ENCODE data around the gene TRAPPC6A. TPM values are rescaled to one million over a fixed set of nuclear protein-coding genes. Genes with fewer than 3 reads are reported as not detected.

Gene TRAPPC6A
- total RNA-seq, 1 donor from 2014 or later, result 2.9 TPM

DNA sequence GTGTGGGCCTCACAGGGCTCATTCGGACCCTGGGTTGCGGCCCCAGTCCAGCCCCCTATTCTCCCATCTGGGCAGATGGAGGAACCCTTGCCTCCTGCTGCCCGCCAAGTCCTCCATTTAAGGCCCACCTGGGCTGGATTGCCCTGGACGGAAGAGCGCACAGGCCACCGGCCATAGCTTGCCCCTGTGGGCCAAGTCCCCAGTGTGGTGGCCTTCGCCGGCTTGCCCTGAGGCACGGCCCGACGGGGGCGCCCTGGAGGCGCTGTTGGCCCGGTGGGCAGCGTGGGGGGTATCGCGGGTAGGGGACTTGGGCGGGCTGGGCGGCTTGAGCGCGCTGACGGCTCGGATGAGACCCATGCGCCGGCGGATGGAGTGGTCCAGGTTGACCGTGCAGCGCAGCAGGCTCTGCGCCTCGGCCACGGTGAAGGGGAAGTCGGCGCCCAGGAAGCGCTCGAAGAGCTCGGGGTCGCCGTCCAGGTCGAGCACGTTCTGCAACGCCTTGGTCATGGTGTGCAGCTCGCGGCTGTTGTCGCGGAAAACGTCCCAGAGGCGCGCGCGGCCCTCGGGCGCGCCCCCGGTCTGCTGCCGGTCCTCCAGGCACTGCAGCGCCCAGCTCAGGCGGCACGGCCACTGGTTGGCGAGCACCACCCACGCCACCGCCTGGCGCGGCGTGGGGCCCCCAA, 26.1 kb downstream of the TRAPPC6A start:
- FAIRE-seq (no peak), DNase-seq (ENCODE audit: low spot score in 2 of 2) (peak in 1 of 2 donors; percentile 23)

DNA sequence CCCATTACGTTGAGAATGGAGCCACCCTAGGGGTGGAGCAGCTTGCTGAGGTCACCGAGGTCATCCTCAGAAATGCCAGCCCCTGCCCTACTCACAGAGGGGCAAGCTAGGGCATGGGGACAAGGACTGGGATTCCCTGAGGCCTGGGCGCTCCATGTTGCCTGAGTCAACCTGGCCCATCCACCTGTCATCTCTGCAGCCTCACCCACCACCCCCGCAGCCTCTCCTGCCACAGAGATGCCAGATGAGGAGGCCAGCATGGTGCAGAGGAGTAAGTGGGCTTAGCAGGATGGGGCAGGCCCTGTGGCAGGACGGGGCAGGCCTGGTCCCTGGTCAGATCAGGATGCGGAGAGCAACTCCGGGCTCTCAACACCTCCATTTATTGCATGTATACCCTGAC, 26.7 kb downstream of the TRAPPC6A start:
- peak in 1 of 2 donors; percentile 24 for DNase-seq (ENCODE audit: low spot score in 2 of 2)
- FAIRE-seq, result no peak

DNA sequence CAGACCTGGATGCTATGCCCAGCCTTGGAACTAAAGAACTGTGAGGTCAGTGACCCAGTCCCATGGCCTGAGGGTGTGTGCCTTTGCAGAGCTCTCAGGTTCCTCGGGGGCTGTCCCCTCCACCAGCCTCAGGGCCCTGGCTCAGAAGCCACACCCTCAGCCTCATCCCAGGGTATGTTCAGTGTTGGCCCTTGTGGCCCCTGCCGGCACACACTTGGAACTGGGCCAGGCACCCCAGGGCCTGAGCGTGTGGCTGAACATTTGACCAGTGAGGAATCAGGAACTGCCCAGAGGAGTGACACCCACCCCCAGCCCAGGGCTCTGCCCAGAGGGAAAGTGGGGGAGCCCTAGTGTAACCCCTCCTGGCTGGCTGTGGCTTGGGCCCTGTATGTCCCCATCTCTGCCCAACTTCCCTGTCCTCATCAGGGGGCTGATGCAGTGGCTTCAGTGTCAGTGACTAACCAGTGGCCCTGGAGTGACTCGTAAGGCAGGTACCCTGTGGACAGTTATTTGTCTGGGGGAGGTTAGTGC, 27.2 kb downstream of the TRAPPC6A start:
- FAIRE-seq, result no peak
- DNase-seq (ENCODE audit: low spot score in 2 of 2), result no peak

DNA sequence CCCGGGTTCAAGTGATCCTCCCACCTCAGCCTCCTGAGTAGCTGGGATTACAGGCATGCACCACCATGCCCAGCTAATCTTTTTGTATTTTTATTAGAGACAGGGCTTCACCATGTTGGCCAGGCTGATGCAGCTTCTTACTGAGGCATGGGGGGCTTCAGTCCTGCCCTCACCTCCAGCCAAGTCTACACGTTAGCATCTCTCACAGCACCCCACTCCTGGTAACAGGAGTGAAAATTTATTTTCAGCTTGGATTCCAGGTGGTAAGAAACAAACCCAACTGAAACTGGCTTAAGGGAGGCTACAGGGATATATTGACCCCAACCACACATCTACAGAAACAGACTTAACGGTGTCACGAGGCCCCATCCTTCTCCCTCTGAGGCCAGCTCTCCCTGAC, 27.9 kb downstream of the TRAPPC6A start:
- no peak for FAIRE-seq
- DNase-seq (ENCODE audit: low spot score in 2 of 2), result no peak

DNA sequence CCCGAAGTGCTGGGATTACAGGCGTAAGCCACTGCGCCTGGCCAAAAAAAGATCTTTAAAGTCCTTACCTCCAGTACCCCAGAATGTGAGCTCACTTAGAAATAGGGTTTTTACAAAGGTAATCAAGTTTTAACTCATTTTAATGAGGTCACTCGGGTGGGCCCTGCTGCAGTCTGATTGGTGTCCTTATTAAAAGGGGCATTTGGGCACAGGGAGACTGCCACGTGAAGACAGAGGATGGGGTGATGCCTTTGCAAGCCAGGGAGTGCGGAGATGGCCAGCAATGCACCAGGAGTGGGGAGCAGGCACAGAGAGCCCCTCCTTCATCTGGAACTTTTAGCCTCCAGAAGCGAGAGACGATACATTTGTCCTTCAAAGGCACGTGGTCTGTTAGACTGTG, 28.9 kb downstream of the TRAPPC6A start:
- FAIRE-seq, result no peak

DNA sequence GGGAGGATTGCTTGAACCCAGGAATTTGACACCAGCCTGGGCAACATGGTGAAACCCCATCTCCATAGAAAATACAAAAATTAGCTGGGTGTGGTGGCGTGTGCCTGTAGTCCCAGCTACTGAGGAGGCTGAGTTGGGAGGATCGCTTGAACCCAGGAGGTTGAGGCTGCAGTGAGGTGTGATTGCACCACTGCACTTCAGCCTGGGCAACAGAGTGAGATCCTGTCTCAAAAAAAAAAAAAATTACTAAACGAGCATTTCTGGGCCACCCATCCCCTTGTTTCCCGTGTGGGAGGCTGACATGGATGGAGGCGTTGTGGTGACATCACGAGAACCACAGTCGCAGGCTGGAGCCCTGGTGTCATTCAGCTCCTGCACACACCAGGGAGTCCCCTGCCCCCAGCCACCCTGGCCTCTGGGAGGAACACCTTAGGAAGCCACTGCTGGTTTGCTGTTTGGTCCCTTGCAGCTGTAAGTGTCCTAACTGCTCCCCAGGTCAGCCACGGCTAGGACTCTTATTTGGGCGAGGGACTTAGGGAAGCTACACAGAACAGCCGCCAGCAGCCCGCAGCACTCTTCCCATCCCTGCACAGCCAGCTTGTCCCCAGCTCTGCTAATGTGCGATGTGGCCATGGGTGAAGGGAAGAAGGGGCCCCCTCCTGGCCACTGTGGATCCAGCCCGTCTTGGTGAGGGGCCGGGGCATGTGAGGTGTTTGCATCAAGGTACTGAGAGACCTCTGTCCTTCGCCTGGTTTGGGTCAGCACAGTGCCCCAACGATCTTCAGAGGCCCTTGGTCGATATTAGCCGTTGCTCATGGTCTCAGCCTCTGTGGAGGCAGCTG, 30.0 kb downstream of the TRAPPC6A start:
- FAIRE-seq, result no peak

More for the DNA sequence above, 28.9 kb downstream of the TRAPPC6A start:
- DNase-seq (ENCODE audit: low spot score in 2 of 2), result no peak

DNA sequence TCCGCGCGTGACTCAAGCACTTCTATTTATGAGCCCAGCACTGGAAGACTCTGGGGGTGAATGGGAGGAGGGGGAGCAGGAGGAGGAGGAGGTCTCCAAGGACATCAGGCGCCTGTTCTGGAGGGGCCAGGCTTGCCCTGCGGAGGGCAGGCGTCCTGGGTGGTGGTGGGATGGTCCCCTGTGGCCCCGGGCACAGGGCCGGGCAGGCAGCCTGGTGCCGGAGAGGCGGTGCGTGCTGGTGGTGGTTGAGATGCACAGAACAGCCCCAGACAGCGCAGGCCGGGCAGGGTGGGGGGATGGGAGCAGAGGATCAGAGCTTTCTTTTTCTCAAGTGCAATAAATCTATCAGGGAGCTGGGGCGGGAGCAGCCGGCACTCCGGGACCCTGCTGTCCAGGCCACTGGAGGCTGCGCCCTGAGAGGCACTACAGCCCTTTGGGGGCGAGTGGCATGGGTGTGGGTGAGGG, 31.3 kb downstream of the TRAPPC6A start:
- DNase-seq (ENCODE audit: low spot score in 2 of 2) (no peak), FAIRE-seq (no peak)

More for the DNA sequence above, 30.0 kb downstream of the TRAPPC6A start:
- no peak for DNase-seq (ENCODE audit: low spot score in 2 of 2)

DNA sequence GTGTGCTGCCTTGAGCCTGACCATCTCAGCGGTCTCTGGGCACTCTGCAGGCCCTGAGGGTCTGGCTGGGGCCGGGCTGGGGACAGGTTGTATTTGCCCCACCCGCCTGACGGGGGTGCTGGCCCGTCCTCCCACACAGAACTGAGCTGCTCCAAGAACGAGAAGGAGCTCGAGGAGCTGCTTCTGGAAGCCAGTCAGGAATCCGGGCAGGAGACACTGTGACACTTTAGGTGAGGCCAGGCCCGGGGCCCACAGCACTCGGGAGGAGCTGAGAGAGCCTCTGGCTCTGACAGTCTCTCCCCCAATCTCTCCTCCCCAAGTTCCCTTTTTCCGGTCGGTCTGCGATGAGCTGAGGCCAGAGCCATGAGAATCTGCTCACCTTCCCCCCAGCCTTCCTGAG, 31.8 kb downstream of the TRAPPC6A start:
- FAIRE-seq (no peak), DNase-seq (ENCODE audit: low spot score in 2 of 2) (peak in 1 of 2 donors; percentile 17)

DNA sequence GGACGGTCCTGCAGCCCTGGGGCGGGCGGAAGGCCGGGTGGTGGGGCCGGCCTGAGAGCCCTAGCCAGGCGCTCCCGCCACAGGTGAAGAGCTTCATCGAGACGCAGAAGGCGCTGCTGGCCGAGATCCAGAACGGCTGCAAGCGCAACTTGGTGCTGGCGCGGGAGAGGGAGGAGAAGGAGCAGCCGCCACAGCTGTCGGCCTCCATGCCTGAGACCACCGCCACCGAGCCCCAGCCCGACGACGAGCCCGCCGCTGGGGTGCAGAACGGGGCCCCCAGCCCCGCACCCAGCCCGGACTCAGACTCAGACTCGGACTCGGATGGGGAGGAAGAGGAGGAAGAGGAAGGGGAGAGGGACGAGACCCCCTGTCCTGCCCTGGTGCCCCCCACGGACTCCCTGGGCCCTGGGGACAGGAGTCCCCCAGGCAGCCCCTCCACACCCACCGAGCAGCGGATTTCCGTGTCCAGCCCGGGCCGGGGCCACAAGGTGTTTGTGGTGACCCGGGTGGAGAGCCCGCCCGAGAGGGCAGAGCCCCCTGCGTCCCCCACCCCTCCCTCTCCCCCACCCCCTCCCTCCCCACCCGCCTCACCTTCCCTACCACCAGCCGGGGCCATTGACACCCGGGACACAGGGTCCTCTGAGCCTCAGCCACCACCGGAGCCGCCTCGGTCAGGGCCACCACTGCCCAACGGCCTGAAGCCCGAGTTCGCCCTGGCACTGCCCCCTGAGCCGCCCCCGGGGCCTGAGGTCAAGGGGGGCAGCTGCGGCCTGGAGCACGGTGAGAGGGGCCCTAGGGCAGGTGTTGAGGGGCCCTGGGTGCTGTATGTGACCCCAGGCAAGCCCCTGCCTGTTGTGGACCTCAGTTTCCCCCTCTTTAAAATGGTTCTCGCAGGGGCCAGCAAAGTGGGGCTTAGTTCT, 32.5 kb downstream of the TRAPPC6A start:
- FAIRE-seq, result no peak

DNA sequence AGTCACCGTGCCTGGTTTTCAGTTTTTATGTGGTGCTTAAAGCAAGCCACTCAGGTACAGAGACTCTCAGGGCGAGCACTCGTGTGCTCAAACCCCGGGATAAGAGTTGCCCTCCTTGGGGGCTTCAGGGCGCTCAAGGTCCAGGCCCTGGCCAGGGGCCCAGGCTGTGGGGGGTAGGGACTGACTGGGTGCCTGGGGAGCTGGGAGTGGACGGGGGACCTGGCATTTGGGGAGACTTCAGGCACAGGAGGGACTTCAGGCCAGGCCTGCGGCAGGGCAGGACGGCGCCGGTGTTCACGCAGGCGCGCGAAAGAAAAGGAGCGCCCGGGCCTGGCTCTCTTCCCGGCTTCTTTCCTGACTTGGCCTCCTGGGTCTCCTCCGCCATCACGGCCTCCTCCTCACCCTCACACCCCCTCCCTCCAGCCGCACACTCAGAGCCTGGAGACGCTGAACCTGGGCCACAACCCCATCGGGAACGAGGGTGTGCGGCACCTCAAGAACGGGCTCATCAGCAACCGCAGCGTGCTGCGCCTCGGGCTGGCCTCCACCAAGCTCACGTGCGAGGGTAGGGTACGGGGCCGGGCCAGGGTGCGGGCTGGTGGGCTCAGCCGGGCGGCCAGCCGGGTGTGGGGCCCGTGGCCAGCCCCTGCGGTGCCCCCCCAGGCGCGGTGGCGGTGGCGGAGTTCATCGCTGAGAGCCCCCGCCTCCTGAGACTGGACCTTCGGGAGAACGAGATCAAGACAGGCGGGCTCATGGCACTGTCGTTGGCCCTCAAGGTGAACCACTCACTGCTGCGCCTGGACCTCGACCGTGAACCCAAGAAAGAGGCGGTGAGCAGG, 33.4 kb downstream of the TRAPPC6A start:
- DNase-seq (ENCODE audit: low spot score in 2 of 2) (peak in 1 of 2 donors; percentile 19), FAIRE-seq (no peak)

More for the DNA sequence above, 32.5 kb downstream of the TRAPPC6A start:
- peak in 1 of 2 donors; percentile 27 for DNase-seq (ENCODE audit: low spot score in 2 of 2)

DNA sequence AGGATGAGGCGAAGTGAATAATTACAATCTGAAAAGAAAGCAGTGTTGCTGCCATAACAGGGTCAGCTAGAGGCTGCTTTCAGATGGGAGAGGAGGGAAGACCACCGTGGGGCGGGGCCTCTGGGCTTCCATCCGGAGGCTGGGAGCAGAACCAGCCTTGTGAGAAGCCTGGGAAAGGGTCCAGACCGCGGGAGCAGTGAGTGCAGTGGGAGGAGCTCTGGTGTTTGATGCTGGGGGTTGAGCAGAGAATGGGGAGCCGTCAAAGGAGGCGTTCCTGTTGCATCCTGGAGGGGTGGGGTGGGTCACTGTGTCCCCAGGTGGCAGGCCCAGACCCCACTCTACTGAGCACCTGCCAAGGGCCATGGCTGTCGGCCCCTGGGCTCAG, 35.3 kb downstream of the TRAPPC6A start:
- DNase-seq (ENCODE audit: low spot score in 2 of 2) (peak in 1 of 2 donors; percentile 45), FAIRE-seq (no peak)

DNA sequence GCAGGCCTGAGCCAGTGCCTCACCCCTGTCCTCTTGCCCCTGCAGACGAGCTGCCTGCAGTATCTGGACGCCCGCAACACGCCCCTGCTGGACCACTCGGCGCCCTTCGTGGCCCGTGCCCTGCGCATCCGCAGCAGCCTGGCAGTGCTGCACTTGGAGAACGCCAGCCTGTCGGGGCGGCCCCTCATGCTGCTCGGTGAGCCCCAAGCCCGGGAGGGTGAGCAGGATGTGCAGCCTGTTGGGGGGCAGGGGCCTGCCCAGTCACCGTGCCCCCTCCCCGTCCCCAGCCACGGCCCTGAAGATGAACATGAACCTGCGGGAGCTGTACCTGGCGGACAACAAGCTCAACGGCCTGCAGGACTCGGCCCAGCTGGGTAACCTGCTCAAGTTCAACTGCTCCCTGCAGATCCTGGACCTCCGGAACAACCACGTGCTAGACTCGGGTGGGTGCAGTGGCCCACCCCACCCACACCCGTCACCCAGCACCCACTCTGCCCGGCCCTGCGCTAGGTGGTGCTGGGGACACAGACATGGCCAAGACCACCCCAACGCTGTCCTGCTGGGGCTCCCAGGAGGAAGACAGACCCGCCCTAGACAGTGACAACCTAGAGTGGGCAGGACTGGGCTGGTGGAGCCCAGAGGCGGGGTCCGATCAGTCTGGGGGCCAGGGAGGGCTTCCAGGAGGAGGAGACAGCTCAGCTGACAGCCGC, 35.9 kb downstream of the TRAPPC6A start:
- FAIRE-seq (no peak), DNase-seq (ENCODE audit: low spot score in 2 of 2) (peak in 1 of 2 donors; percentile 37)

DNA sequence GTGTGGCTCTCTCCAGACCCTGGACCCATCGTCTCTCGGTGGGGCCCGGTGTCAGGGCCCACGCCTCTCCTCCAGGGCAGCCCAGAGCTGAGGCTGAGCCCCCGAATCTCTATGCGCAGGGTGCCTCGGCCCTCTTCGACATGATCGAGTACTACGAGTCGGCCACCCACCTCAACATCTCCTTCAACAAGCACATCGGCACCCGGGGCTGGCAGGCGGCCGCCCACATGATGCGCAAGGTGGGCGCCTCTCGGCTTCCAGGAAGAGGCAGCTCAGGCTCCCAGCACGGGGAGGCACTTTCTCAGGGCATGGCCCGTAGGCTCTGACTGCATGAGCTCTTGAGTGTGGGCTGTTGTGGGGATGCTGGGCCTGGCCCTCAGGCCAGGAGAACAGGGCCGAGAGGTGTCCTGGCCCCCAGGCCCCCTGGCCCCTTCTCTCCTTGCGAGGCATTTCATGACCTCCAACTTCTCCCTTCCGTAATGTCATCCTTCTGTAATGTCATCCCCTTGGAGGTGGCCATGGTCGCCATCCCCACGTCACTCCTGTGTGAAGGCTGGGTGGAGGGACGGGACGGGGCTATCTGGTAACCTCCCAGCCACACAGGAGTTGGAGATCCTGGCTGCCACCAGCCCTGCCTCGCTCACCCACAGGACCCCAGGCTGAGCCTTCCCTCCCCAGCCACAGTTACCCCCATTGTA, 36.7 kb downstream of the TRAPPC6A start:
- FAIRE-seq, result no peak
- peak in 1 of 2 donors; percentile 19 for DNase-seq (ENCODE audit: low spot score in 2 of 2)

DNA sequence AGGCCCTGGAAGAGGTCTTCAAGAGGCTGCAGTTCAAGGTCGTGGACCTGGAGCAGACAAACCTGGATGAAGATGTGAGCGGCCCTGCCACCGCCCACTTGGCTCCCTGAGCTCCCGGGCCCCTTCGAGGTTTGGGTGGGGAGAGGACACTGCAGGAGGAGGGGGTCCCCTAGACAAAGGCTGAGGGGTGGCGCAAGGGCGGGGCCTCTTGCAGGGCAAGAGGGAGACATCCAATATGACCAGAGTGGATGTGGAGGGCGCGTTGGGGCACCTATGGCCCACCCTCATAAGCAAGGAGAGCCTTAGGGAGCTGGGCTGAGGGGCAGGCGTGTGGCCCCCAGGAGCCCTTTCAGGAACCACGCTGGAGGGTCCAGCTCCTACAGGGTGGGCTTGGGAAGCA, 37.5 kb downstream of the TRAPPC6A start:
- FAIRE-seq, result no peak

DNA sequence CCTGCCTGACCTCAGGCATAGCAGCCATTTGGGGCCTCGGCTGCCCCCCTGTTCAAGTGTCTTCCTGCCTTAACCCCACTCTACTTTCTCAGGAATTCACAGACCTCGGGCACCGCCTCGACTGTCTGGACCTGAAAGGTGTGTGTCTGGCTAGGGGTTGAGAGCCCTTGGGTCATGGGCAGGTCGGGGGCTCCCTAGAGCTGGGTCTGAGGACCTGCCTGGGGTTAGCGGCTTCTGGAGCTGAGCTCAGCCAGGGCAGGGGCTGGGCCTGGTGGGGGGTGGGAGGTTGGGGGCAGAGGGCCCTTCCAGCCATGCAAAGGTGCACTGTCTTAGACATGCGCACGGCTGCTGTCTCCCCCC, 37.9 kb downstream of the TRAPPC6A start:
- no peak for DNase-seq (ENCODE audit: low spot score in 2 of 2)
- no peak for FAIRE-seq

More for the DNA sequence above, 37.5 kb downstream of the TRAPPC6A start:
- peak in 1 of 2 donors; percentile 19 for DNase-seq (ENCODE audit: low spot score in 2 of 2)

DNA sequence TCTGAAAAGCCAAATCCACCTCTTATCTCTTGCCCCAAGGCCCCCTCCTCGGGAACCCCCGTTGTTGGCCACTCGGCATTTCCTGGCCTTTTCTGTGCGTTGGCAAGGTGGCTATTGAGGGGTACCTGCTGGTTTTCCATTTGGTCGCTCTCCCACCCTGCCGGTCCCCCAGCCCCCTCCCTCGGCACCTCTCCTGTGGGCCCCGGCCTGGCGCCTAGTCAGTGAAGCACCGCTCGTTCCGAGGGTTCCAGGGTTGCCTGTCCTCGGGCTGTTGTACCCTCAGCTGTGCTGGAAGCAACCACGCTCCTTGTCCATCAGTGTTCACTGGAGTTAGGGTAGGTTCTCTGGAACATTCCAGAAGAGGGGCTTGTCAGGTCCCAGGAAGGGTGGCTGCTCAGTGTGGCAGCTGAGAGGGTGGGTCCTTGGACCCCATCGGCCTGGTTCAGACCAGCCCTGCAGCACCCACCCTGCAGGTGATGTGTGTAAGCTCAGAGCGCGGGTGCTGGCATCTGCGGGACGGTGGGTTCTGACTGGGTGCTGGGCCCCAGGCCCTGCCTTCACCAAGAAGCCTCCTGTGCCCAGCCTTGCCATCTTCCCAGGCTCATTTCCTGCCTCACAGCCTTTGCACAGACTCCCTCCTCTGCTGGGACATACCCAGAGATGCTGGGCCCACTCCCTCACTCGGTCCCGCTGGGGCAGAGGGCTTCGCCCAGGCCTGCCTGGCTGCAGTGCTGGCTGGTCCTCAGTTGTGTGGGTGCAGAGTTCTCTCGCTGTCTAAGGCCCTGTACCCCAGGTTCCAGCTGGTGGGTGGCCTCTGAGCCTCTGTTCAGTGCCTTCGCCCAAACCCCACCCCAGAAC, 38.5 kb downstream of the TRAPPC6A start:
- DNase-seq (ENCODE audit: low spot score in 2 of 2) (peak in 1 of 2 donors; percentile 17), FAIRE-seq (no peak)

DNA sequence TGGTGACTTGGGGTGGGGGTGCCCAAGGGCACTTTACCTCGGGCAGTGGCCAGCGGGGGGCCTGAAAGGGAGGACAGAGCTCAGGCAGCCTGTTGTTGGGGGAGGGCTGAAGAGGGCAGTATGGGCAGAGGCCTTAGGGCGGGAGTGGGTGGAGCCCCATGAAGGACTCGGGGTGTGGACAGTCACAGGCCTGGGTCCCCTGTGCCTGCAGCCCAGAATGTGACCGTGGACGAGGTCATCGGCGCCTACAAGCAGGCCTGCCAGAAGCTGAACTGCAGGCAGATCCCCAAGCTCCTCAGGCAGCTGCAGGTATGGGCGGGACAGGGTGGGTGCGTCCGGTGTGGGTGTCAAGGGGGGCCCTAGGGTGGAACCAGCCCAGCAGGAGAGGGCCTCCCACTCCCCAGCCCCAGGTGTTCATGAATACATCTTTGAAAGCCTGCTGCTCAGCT, 39.7 kb downstream of the TRAPPC6A start:
- no peak for FAIRE-seq
- DNase-seq (ENCODE audit: low spot score in 2 of 2), result no peak

Measured in frontal cortex (tissue), 4 donors.